ENCODE measurements around the gene PLAC8L1. TPM values are rescaled to one million over a fixed set of nuclear protein-coding genes. Genes with fewer than 3 reads are reported as not detected.
A peak's percentile ranks its signal among the peaks of the same experiment; 100 is the strongest.

The PLAC8L1 gene
- polyA plus RNA-seq, 1 donor (not counting 4 experiments of a cell fraction or from before 2014, with no cell fraction given): 0.69 TPM

DNA sequence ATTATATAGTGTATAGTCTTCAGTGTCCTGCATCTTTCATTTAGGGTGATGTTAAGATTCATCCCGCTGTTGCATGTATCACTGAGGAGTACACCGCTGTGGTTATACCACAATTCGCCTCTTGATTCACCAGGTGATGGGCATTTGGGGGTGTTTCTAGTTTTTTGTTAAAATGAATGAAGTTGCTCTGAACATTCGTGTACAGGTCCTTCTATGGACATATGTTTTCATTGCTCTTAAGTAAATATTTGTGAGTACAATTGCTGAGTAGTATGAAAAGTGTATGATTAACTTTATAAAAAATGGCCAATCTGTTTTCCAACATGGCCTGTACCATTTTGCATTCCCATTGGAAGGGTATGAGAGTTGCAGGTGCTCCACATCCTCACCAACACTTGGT is 61.7 kb downstream of the PLAC8L1 start:
- Histone ChIP-seq H3K9me1 (ENCODE audit: control insufficient read depth, extremely low read depth, insufficient read depth, low read length) (no peaks in the 10 kb centered on the region), H3K9me3 (ENCODE audit: control insufficient read depth, low read depth, low read length) (no peaks in the 10 kb centered on the region), H3K4me2 (ENCODE audit: control insufficient read depth, extremely low read depth, insufficient read depth, low read depth, low read length) (no peak overlapping the region), H3K27ac (ENCODE audit: control insufficient read depth, insufficient read depth, low read length) (peak overlapping the region; percentile 84), H2AFZ (ENCODE audit: control insufficient read depth, low read length) (no peak overlapping the region), H3K9ac (ENCODE audit: control insufficient read depth, extremely low read depth, insufficient read depth, low read length) (no peak overlapping the region), H3K4me1 (ENCODE audit: control insufficient read depth, extremely low read depth, insufficient read depth, low read length) (peaks cover 65% of the 10 kb centered on the region), H3K4me3 (ENCODE audit: control insufficient read depth in 2 of 3, extremely low read depth in 1 of 3, insufficient read depth in 2 of 3, low read depth in 1 of 3, low read length in 3 of 3) (no peak overlapping the region), H3K27me3 (ENCODE audit: control insufficient read depth, extremely low read depth, insufficient read depth, low read length) (no peaks in the 10 kb centered on the region), H3K36me3 (ENCODE audit: control insufficient read depth in 2 of 2, extremely low read depth in 1 of 2, insufficient read depth in 2 of 2, low read length in 2 of 2) (peaks cover 11 to 15% of the 10 kb centered on the region in 2 experiments), H4K20me1 (ENCODE audit: control insufficient read depth, extremely low read depth, insufficient read depth, low read length) (no peaks in the 10 kb centered on the region), H3K79me2 (ENCODE audit: control insufficient read depth, insufficient read depth, low read length) (peaks cover 25% of the 10 kb centered on the region)
- no peak for TF ChIP-seq CTCF (optimal IDR thresholded peaks at IDR 0.05 in 1 of 3, IDR thresholded peaks at IDR 0.05 in 1 of 3, conservative IDR thresholded peaks at IDR 0.05 in 1 of 3; ENCODE audit: extremely low read depth in 1 of 3, insufficient read depth in 2 of 3, low read length in 3 of 3)
- TF ChIP-seq EZH2 (IDR thresholded peaks at IDR 0.05; ENCODE audit: low read length): no peak
- DNase-seq (ENCODE audit: low read depth, low spot score): no peak
- dilution Hi-C loops (cut with MboI; ENCODE audit: extremely low pct_ligation_motif_present, low sequenced_read_pairs): no loop called here
- no peak for FAIRE-seq

DNA sequence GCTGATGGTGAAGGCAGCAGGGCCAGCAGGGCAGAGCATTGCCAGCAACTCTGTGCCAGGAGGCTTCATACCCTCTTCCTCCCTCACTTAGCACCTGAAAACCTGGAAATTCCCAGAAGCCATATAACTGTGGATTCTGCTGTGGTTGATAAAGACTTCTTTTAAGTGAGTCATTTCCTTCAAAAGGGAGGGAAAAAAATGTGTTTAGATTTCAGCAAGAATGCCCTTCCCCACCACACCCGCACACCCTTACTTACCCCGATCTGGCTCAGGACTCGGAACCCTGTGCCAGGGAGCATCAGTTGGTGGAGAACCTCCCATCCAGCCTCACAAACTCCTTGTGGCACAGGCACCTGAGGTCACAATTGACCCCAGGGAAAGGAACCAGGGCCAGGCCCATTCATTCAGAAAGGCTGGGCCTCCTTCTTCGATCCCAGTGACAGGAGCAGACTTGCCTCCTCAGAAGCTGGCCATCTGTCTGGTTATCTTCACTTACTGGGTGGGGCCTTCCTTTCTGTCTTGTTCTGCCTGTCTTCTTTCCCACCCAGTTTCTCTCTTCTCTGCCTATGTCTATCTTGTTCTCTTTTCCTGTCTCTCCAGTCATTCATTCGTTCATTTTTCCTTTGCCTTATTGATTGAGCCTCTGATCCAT is 62.6 kb downstream of the PLAC8L1 start:
- H3K9ac ChIP-seq (ENCODE audit: control insufficient read depth, extremely low read depth, insufficient read depth, low read length): peak overlapping the region; percentile 51
- dilution Hi-C loops (cut with MboI; ENCODE audit: extremely low pct_ligation_motif_present, low sequenced_read_pairs): no loop called here

More for the DNA sequence above, 62.6 kb downstream of the PLAC8L1 start:
- Histone ChIP-seq H3K27ac (ENCODE audit: control insufficient read depth, insufficient read depth, low read length) (peak overlapping the region; percentile 84), H2AFZ (ENCODE audit: control insufficient read depth, low read length) (no peak overlapping the region), H3K36me3 (ENCODE audit: control insufficient read depth in 2 of 2, extremely low read depth in 1 of 2, insufficient read depth in 2 of 2, low read length in 2 of 2) (peaks cover 9 to 10% of the 10 kb centered on the region in 2 experiments), H3K9me3 (ENCODE audit: control insufficient read depth, low read depth, low read length) (no peaks in the 10 kb centered on the region), H3K4me3 (ENCODE audit: control insufficient read depth in 2 of 3, extremely low read depth in 1 of 3, insufficient read depth in 2 of 3, low read depth in 1 of 3, low read length in 3 of 3) (peak overlapping the region in 1 of 3 experiments; percentile 8), H3K79me2 (ENCODE audit: control insufficient read depth, insufficient read depth, low read length) (peaks cover 25% of the 10 kb centered on the region), H3K4me2 (ENCODE audit: control insufficient read depth, extremely low read depth, insufficient read depth, low read depth, low read length) (peak overlapping the region; percentile 65), H4K20me1 (ENCODE audit: control insufficient read depth, extremely low read depth, insufficient read depth, low read length) (no peaks in the 10 kb centered on the region), H3K4me1 (ENCODE audit: control insufficient read depth, extremely low read depth, insufficient read depth, low read length) (peaks cover 59% of the 10 kb centered on the region), H3K9me1 (ENCODE audit: control insufficient read depth, extremely low read depth, insufficient read depth, low read length) (no peaks in the 10 kb centered on the region), H3K27me3 (ENCODE audit: control insufficient read depth, extremely low read depth, insufficient read depth, low read length) (no peaks in the 10 kb centered on the region)
- TF ChIP-seq EZH2 (IDR thresholded peaks at IDR 0.05; ENCODE audit: low read length) (no peak), CTCF (optimal IDR thresholded peaks at IDR 0.05 in 1 of 3, IDR thresholded peaks at IDR 0.05 in 1 of 3, conservative IDR thresholded peaks at IDR 0.05 in 1 of 3; ENCODE audit: extremely low read depth in 1 of 3, insufficient read depth in 2 of 3, low read length in 3 of 3) (no peak)
- DNase-seq (ENCODE audit: low read depth, low spot score): peak; percentile 61
- peak; percentile 92 for FAIRE-seq
